Measurements from ENCODE around the gene ACIN1. TPM values are rescaled to one million over a fixed set of nuclear protein-coding genes. Genes with fewer than 3 reads are reported as not detected.

ACIN1 gene
- total and polyA plus RNA-seq, 9 of the 15 experiments (the other 6 are each of a cell fraction or from before 2014, with no cell fraction given) = 5.0 to 196 (median 129) TPM

GRCh38 chr14:23120541-23121251, 25.8 kb upstream of the ACIN1 start (continued):
- no peak for TF ChIP-seq RERE (CRISPR knock-in tag; IDR thresholded peaks at IDR 0.05; ENCODE audit: borderline replicate concordance)
- peak; percentile 96 for TF ChIP-seq CBFA2T3 (IDR thresholded peaks at IDR 0.05)
- TF ChIP-seq HSF4 (CRISPR knock-in tag; IDR thresholded peaks at IDR 0.05; ENCODE audit: borderline replicate concordance) = no peak
- no peak for TF ChIP-seq ZNF239 (CRISPR knock-in tag; IDR thresholded peaks at IDR 0.05)
- TF ChIP-seq, protein P1, sequence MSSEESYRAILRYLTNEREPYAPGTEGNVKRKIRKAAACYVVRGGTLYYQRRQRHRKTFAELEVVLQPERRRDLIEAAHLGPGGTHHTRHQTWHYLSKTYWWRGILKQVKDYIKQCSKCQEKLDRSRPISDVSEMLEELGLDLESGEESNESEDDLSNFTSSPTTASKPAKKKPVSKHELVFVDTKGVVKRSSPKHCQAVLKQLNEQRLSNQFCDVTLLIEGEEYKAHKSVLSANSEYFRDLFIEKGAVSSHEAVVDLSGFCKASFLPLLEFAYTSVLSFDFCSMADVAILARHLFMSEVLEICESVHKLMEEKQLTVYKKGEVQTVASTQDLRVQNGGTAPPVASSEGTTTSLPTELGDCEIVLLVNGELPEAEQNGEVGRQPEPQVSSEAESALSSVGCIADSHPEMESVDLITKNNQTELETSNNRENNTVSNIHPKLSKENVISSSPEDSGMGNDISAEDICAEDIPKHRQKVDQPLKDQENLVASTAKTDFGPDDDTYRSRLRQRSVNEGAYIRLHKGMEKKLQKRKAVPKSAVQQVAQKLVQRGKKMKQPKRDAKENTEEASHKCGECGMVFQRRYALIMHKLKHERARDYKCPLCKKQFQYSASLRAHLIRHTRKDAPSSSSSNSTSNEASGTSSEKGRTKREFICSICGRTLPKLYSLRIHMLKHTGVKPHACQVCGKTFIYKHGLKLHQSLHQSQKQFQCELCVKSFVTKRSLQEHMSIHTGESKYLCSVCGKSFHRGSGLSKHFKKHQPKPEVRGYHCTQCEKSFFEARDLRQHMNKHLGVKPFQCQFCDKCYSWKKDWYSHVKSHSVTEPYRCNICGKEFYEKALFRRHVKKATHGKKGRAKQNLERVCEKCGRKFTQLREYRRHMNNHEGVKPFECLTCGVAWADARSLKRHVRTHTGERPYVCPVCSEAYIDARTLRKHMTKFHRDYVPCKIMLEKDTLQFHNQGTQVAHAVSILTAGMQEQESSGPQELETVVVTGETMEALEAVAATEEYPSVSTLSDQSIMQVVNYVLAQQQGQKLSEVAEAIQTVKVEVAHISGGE (CRISPR knock-in tag; IDR thresholded peaks at IDR 0.05) = peak in 1 of 3 experiments; percentile 66; a peak in 2 of 6 replicates
- TF ChIP-seq ZFPM2 (CRISPR knock-in tag; IDR thresholded peaks at IDR 0.05) = no peak
- TF ChIP-seq LEF1 (IDR thresholded peaks at IDR 0.05) = no peak
- 0 out of 4 replicates have a peak, but pooled peaks of 1 of the 2 experiments have one; percentile 53 for TF ChIP-seq UBTF (IDR thresholded peaks at IDR 0.05; ENCODE audit: borderline replicate concordance in 1 of 2, low read depth in 2 of 2, low read length in 2 of 2)
- no peak for TF ChIP-seq E2F3 (CRISPR knock-in tag; IDR thresholded peaks at IDR 0.05)
- TF ChIP-seq, protein P2, sequence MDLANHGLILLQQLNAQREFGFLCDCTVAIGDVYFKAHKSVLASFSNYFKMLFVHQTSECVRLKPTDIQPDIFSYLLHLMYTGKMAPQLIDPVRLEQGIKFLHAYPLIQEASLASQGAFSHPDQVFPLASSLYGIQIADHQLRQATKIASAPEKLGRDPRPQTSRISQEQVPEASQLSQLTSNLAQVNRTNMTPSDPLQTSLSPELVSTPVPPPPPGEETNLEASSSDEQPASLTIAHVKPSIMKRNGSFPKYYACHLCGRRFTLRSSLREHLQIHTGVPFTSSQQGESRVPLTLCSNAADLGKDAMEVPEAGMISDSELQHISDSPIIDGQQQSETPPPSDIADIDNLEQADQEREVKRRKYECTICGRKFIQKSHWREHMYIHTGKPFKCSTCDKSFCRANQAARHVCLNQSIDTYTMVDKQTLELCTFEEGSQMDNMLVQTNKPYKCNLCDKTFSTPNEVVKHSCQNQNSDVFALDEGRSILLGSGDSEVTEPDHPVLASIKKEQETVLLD (IDR thresholded peaks at IDR 0.05) = no peak
- no peak for TF ChIP-seq BACH1 (tag; IDR thresholded peaks at IDR 0.05)
- TF ChIP-seq ZNF197 (CRISPR knock-in tag; IDR thresholded peaks at IDR 0.05; ENCODE audit: low read depth) = no peak
- TF ChIP-seq BCOR (IDR thresholded peaks at IDR 0.05) = no peak; the same call in 1 of the 2 replicates

All from K562 (cell line).